GM23338 (cell line): ENCODE results near the gene KCNMB1. TPM values are rescaled to one million over a fixed set of nuclear protein-coding genes. Genes with fewer than 3 reads are reported as not detected.

Experiments
- ATAC-seq: fragments of 200-7000 bp; cut with Tn5 transposase; 3 replicates; pipeline ENCODE4 v1.9.1; 2020
- DNase-seq: peaks from one replicate; pipeline ENCODE4 v3.0.0-alpha.2; 2015; ENCODE audit warnings: low spot score
- H2AFZ ChIP-seq: fragments of 200-600 bp; sonication (generic); 2 replicates; pipeline ENCODE4 v1.8.0; 2016; ENCODE audit warnings: antibody characterized with exemption, mild to moderate bottlenecking, moderate library complexity
- H3F3A ChIP-seq: fragments of 200-600 bp; sonication (generic); replicated peaks from 2 replicates; pipeline ENCODE4 v1.8.0; 2017; ENCODE audit warnings: antibody characterized with exemption, mixed run types, low read depth
- H3K27ac ChIP-seq: fragments of 200-600 bp; sonication (generic); 2 replicates; pipeline ENCODE4 v1.6.1; 2016; ENCODE audit warnings: low read depth
- H3K27me3 ChIP-seq: fragments of 200-600 bp; sonication (generic); 2 replicates; pipeline ENCODE4 v1.8.0; 2016; ENCODE audit warnings: mild to moderate bottlenecking, mixed run types, moderate library complexity; ENCODE audit not compliant: insufficient read depth
- H3K36me3 ChIP-seq: fragments of 200-600 bp; sonication (generic); 2 replicates; pipeline ENCODE4 v1.8.0; 2016; ENCODE audit warnings: mild to moderate bottlenecking; ENCODE audit not compliant: insufficient read depth
- H3K4me1 ChIP-seq: fragments of 200-600 bp; sonication (generic); 2 replicates; pipeline ENCODE4 v1.8.0; 2016; ENCODE audit warnings: mild to moderate bottlenecking, moderate library complexity; ENCODE audit not compliant: insufficient read depth
- H3K4me2 ChIP-seq: fragments of 200-600 bp; sonication (generic); 2 replicates; pipeline ENCODE4 v1.7.1; 2017; ENCODE audit warnings: mixed run types
- H3K4me3 ChIP-seq: fragments of 200-600 bp; sonication (generic); 2 replicates; pipeline ENCODE4 v1.6.1; 2016; ENCODE audit warnings: mixed run types
- H3K79me2 ChIP-seq: fragments of 200-600 bp; sonication (generic); replicated peaks from 2 replicates; pipeline ENCODE4 v1.8.0; 2017; ENCODE audit warnings: mild to moderate bottlenecking; ENCODE audit not compliant: insufficient read depth
- H3K9me2 ChIP-seq: fragments of 200-600 bp; sonication (generic); 2 replicates; pipeline ENCODE4 v1.8.0; 2017; ENCODE audit not compliant: insufficient read depth
- H4K20me1 ChIP-seq: fragments of 200-600 bp; sonication (generic); replicated peaks from 2 replicates; pipeline ENCODE4 v1.8.0; 2017; ENCODE audit warnings: mild to moderate bottlenecking; ENCODE audit not compliant: insufficient read depth
- H3K27ac Mint-ChIP-seq: 2 replicates; pipeline ENCODE4 v1.8.0; 2020; ENCODE audit warnings: inconsistent platforms, mild to moderate bottlenecking, moderate library complexity, mixed read lengths
- H3K27me3 Mint-ChIP-seq: 3 replicates; pipeline ENCODE4 v1.8.0; 2022; ENCODE audit warnings: low read depth, mild to moderate bottlenecking, moderate library complexity, mixed read lengths, inconsistent platforms; ENCODE audit not compliant: insufficient read depth, poor library complexity
- H3K36me3 Mint-ChIP-seq: 3 replicates; pipeline ENCODE4 v1.8.0; 2021; ENCODE audit warnings: low read depth, mild to moderate bottlenecking, inconsistent platforms, moderate library complexity, mixed read lengths
- H3K4me1 Mint-ChIP-seq: 3 replicates; pipeline ENCODE4 v1.8.0; 2020; ENCODE audit warnings: mild to moderate bottlenecking, inconsistent platforms, mixed read lengths
- H3K4me3 Mint-ChIP-seq: 3 replicates; pipeline ENCODE4 v1.8.0; 2021; ENCODE audit warnings: moderate library complexity, mild to moderate bottlenecking, inconsistent platforms, mixed read lengths
- H3K9me3 Mint-ChIP-seq: 3 replicates; pipeline ENCODE4 v1.8.0; 2020; ENCODE audit warnings: moderate library complexity, mild to moderate bottlenecking, inconsistent platforms, mixed read lengths
- CREB1 ChIP-seq: fragments of 250-450 bp; sonication (Bioruptor Pico); IDR thresholded peaks from 2 replicates; pipeline ENCODE4 v1.5.0; 2020; ENCODE audit warnings: low read depth, mild to moderate bottlenecking, moderate library complexity
- CTCF ChIP-seq, 2 experiments: fragments of 200-600 bp in 1 of 2; sonication (generic) in 1 of 2; conservative IDR thresholded peaks; 2 replicates each; pipeline versions ENCODE4 v1.5.1 to v1.6.1; 2016 to 2017; ENCODE audit warnings: antibody characterized with exemption in 2 of 2, low read depth in 2 of 2, mild to moderate bottlenecking in 2 of 2, moderate library complexity in 1 of 2
- EZH2 ChIP-seq: fragments of 200-600 bp; sonication (generic); IDR thresholded peaks from one replicate; pipeline ENCODE4 v1.8.0; 2017; ENCODE audit warnings: antibody characterized with exemption, mild to moderate bottlenecking, low read depth; ENCODE audit not compliant: unreplicated experiment
- EZH2phosphoT487 ChIP-seq: fragments of 200-600 bp; sonication (generic); IDR thresholded peaks from one replicate; pipeline ENCODE4 v1.8.1; 2018; ENCODE audit warnings: antibody characterized with exemption; ENCODE audit not compliant: unreplicated experiment
- JUNB ChIP-seq: IDR thresholded peaks from one replicate; pipeline ENCODE4 v1.6.1; 2016; ENCODE audit warnings: antibody characterized with exemption; ENCODE audit not compliant: unreplicated experiment
- NANOG ChIP-seq: IDR thresholded peaks from 2 replicates; pipeline ENCODE4 v1.6.1; 2016; ENCODE audit warnings: antibody characterized with exemption, borderline replicate concordance
- POLR2AphosphoS5 ChIP-seq: IDR thresholded peaks from 2 replicates; pipeline ENCODE4 v1.6.1; 2016; ENCODE audit warnings: antibody characterized with exemption, low read depth
- REST ChIP-seq: IDR thresholded peaks from one replicate; pipeline ENCODE4 v1.6.1; 2018; ENCODE audit warnings: antibody characterized with exemption; ENCODE audit not compliant: unreplicated experiment
- STAT1 ChIP-seq: IDR thresholded peaks from one replicate; pipeline ENCODE4 v1.6.1; 2016; ENCODE audit warnings: antibody characterized with exemption; ENCODE audit not compliant: unreplicated experiment
- ZNF114 ChIP-seq: fragments of 250-450 bp; sonication (Bioruptor Pico); IDR thresholded peaks from 2 replicates; pipeline ENCODE4 v1.5.0; 2020; ENCODE audit warnings: mild to moderate bottlenecking, moderate library complexity
- ZNF331 ChIP-seq: fragments of 250-450 bp; sonication (Bioruptor Pico); IDR thresholded peaks from 2 replicates; pipeline ENCODE4 v1.5.0; 2020; ENCODE audit warnings: low read depth, mild to moderate bottlenecking, moderate library complexity
- polyA plus RNA-seq: library from polyadenylated mRNA; unstranded; fragments of >200 nt; fragmentation: Nextera tagmentation; extraction: Ambion mirVana; gene quantifications from 2 replicates; pipeline ENCODE4 v1.2.1, GENCODE V29; 2016
- total RNA-seq: library from RNA; depleted of rRNA; stranded (reverse); fragments of >200 nt; shearing (Covaris generic); gene quantifications from 2 replicates; pipeline ENCODE4 v1.2.3, GENCODE V29; 2014
- TF ChIP-seq, protein P1 (sequence below): fragments of 250-450 bp; sonication (Bioruptor Pico); IDR thresholded peaks from 2 replicates; pipeline ENCODE4 v1.5.0; 2020; ENCODE audit warnings: mild to moderate bottlenecking, moderate library complexity

KCNMB1 gene
- total and polyA plus RNA-seq, 2 experiments from 2014 or later = 0.17 to 0.19 TPM

GRCh38 chr5:170427672-170428236, 38.6 kb upstream of the KCNMB1 start:
- DNase-seq (no peak), ATAC-seq (no peak)

More at GRCh38 chr5:170427672-170428236, 38.6 kb upstream of the KCNMB1 start:
- no peaks in the 10 kb centered on the region for H3K9me2 ChIP-seq
- H3K36me3 ChIP-seq = 0 out of 2 replicates have a peak, but pooled peaks cover 1% of the 10 kb centered on the region
- no peak overlapping the region for H2AFZ ChIP-seq
- H3K79me2 ChIP-seq = no peaks in the 10 kb centered on the region
- Mint-ChIP-seq H3K4me1 (peaks cover 8% of the 10 kb centered on the region), H3K27ac (no peak overlapping the region), H3K27me3 (peaks cover 9% of the 10 kb centered on the region), H3K9me3 (peaks cover 4% of the 10 kb centered on the region; the same call in 2 of the 3 replicates), H3K4me3 (no peak overlapping the region), H3K36me3 (0 out of 3 replicates have a peak, but pooled peaks cover 1% of the 10 kb centered on the region)
- H3K4me1 ChIP-seq = no peaks in the 10 kb centered on the region
- H3K4me2 ChIP-seq = no peak overlapping the region
- no peaks in the 10 kb centered on the region for H3F3A ChIP-seq
- no peak for TF ChIP-seq NANOG
- no peak for TF ChIP-seq CTCF (conservative IDR thresholded peaks at IDR 0.05; ENCODE audit: low read depth in 2 of 2)
- no peak for TF ChIP-seq JUNB
- TF ChIP-seq EZH2 = no peak
- no peak for TF ChIP-seq ZNF331
- TF ChIP-seq, protein P1, sequence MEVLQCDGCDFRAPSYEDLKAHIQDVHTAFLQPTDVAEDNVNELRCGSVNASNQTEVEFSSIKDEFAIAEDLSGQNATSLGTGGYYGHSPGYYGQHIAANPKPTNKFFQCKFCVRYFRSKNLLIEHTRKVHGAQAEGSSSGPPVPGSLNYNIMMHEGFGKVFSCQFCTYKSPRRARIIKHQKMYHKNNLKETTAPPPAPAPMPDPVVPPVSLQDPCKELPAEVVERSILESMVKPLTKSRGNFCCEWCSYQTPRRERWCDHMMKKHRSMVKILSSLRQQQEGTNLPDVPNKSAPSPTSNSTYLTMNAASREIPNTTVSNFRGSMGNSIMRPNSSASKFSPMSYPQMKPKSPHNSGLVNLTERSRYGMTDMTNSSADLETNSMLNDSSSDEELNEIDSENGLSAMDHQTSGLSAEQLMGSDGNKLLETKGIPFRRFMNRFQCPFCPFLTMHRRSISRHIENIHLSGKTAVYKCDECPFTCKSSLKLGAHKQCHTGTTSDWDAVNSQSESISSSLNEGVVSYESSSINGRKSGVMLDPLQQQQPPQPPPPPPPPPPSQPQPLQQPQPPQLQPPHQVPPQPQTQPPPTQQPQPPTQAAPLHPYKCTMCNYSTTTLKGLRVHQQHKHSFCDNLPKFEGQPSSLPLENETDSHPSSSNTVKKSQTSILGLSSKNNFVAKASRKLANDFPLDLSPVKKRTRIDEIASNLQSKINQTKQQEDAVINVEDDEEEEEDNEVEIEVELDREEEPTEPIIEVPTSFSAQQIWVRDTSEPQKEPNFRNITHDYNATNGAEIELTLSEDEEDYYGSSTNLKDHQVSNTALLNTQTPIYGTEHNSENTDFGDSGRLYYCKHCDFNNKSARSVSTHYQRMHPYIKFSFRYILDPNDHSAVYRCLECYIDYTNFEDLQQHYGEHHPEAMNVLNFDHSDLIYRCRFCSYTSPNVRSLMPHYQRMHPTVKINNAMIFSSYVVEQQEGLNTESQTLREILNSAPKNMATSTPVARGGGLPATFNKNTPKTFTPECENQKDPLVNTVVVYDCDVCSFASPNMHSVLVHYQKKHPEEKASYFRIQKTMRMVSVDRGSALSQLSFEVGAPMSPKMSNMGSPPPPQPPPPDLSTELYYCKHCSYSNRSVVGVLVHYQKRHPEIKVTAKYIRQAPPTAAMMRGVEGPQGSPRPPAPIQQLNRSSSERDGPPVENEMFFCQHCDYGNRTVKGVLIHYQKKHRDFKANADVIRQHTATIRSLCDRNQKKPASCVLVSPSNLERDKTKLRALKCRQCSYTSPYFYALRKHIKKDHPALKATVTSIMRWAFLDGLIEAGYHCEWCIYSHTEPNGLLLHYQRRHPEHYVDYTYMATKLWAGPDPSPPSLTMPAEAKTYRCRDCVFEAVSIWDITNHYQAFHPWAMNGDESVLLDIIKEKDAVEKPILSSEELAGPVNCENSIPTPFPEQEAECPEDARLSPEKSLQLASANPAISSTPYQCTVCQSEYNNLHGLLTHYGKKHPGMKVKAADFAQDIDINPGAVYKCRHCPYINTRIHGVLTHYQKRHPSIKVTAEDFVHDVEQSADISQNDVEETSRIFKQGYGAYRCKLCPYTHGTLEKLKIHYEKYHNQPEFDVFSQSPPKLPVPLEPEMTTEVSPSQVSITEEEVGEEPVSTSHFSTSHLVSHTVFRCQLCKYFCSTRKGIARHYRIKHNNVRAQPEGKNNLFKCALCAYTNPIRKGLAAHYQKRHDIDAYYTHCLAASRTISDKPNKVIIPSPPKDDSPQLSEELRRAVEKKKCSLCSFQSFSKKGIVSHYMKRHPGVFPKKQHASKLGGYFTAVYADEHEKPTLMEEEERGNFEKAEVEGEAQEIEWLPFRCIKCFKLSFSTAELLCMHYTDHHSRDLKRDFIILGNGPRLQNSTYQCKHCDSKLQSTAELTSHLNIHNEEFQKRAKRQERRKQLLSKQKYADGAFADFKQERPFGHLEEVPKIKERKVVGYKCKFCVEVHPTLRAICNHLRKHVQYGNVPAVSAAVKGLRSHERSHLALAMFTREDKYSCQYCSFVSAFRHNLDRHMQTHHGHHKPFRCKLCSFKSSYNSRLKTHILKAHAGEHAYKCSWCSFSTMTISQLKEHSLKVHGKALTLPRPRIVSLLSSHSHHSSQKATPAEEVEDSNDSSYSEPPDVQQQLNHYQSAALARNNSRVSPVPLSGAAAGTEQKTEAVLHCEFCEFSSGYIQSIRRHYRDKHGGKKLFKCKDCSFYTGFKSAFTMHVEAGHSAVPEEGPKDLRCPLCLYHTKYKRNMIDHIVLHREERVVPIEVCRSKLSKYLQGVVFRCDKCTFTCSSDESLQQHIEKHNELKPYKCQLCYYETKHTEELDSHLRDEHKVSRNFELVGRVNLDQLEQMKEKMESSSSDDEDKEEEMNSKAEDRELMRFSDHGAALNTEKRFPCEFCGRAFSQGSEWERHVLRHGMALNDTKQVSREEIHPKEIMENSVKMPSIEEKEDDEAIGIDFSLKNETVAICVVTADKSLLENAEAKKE (CRISPR knock-in tag) = no peak
- TF ChIP-seq STAT1 = no peak
- no peak for TF ChIP-seq POLR2AphosphoS5
- no peak for TF ChIP-seq REST
- TF ChIP-seq EZH2phosphoT487 = no peak
- TF ChIP-seq ZNF114 = no peak
- TF ChIP-seq CREB1 (CRISPR knock-in tag) = no peak
- no peak overlapping the region for H3K4me3 ChIP-seq
- H4K20me1 ChIP-seq = no peaks in the 10 kb centered on the region
- H3K27me3 ChIP-seq = no peaks in the 10 kb centered on the region
- H3K27ac ChIP-seq = no peak overlapping the region
